T-helper 9 cell (primary cell): ENCODE results near the gene SBK2.
"Not testable (repeated sequence)": the region's sequence is repeated elsewhere in the genome, so short reads cannot be mapped to it uniquely, and the experiment has no call there.

ENCODE experiments used
- DNase-seq: peaks from one replicate; pipeline ENCODE4 v3.0.0-alpha.2; 2020
- total RNA-seq, 2 donors: gene quantifications; one replicate each; lab custom pipeline; 2026; lab: John Stamatoyannopoulos, UW

SBK2 gene, protein sequence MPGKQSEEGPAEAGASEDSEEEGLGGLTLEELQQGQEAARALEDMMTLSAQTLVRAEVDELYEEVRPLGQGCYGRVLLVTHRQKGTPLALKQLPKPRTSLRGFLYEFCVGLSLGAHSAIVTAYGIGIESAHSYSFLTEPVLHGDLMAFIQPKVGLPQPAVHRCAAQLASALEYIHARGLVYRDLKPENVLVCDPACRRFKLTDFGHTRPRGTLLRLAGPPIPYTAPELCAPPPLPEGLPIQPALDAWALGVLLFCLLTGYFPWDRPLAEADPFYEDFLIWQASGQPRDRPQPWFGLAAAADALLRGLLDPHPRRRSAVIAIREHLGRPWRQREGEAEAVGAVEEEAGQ
- total RNA-seq = 0 reads per million in 2 donors

DNA sequence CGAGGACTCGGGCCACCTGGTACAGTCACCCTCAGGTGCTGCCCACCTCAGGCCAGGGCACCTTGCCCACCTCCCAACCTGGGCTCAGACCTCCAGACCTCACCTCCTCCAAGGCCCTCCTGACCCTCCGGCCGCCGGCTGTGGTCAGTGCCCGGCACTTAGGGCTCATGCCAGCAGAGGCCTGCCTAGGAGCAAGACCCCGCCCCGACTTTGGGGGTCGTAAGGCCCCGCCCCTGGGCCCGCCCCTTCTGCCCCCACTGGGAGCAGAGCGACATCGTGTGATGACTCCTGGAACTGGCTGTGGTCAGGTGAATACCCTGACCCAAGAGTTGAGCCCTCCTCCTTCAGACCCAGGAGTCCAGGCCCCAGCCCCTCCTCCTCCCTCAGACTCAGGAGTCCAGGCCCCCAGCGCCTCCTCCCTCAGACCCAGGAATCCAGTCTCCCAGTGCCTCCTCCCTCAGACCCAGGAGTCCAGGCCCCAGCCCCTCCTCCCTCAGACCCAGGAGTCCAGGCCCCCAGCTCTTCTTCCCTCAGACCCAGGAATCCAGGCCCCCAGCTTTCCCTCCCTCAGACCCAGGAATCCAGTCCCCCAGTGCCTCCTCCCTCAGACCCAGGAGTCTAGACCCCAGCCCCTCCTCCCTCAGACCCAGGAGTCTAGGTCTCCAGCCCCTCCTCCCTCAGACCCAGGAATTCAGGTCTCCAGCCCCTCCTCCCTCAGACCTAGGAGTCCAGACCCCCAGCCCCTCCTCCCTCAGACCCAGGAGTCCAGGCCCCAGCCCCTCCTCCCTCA lies at the start of gene SBK2:
TSS of gene SBK2 (minus strand) at position 183 of the 790 bp plus-strand sequence. CDS start 839 bp downstream, outside the sequence.
- no peak for DNase-seq

DNA sequence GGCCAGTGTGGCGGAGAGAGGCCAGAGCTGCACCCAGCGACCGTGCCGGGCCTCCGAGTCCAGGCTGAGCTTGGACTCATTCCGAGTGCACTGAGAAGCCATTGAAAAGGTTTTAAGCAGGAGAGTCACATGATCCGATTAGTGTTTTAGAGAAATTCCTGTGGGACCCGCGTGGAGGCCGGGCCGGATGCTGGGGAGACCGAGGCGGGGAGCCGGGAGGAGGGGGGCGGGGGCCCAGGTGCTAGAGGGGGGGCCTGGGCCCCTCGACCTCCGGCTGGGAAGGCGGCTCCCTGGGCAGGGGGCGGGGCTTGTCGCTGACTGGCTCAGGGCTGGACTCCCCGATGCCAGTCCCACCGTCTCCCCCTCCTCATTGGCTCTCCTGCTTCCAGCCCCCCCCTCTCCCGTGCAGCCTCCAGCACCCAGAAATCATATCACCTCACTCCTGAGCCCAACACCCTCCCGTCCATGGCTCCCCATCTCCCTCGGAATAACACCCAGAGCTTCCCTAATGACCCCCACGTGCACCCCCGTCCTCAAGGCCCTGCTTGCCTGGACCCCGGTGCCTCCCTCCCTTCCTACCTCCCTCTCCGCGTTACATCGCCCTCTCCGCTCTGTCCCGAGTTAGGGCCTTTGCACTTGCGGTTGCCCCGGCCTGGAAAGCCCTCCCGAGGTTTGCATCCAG lies 48.9 kb upstream of the SBK2 start:
- DNase-seq = no peak

DNA sequence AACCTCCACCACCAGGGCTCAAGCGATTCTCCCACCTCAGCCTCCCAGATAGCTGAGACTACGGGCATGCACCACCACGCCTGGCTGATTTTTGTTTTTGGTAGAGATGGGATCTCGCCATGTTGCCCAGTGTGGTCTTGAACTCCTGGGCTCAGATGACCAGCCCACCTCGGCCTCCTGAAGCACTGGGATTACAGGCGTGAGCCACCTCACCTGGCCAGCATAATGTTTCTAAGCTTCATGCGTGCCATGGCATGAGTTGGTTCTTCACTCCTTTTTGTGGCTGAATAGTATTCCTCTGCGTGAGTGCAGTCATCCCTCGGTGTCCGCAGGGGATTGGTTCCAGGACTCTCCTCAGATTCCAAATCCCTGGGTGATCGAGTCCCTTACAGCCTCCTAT lies 47.9 kb upstream of the SBK2 start:
- no peak for DNase-seq

DNA sequence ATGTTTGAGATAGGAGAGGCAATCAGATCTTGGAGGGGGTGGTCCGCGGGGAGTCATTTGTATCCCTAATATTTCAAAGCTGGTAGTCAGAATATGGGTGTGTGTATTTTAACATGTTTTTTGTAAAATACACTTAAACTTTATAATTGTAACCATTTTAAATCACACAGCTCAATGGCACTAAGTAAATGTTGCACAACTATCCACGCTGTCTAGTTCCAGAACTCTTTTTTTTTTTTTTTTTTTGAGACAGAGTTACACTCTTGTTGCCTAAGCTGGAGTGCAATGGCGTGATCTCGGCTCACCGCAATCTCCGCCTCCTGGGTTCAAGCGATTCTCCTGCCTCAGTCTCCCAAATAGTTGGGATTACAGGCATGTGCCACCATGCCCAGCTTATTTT lies 47.0 kb upstream of the SBK2 start:
- DNase-seq = not testable (repeated sequence)

DNA sequence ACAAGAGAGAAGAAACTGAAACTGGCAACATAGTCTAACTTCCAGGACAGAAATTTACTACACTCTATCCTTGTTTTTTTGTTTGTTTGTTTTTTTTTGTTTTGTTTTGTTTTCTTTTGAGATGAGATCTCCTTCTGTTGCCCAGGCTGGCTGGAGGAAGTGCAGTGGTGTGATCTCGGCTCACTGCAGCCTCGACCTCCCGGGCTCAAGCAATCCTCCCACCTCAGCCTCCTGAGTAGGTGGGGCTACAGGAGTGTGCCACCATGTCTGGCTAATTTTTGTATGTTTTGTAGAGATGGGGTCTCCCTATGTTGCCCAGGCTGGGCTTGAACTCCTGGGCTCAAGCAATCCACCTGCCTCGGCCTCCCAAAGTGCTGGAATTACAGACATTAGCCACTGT lies 45.4 kb upstream of the SBK2 start:
- not testable (repeated sequence) for DNase-seq

DNA sequence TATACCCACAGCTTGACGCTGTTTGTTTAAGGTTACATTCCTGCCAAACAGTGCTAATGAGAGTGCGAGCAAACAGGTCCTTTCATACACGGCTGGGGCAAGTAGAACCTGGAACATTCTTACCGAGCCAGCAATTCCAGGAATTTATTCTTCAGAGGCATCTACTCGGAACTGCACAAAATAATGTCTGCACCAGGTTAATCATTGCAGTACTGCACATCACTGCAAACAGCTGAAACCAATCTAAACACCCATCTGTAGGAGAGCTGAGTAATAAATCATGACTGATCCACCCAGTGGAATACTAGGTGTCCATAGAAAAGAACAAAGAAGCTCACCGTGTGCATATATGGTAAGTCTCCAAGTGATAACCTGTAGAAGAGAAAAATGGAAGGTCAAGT lies 44.9 kb upstream of the SBK2 start:
- no peak for DNase-seq

DNA sequence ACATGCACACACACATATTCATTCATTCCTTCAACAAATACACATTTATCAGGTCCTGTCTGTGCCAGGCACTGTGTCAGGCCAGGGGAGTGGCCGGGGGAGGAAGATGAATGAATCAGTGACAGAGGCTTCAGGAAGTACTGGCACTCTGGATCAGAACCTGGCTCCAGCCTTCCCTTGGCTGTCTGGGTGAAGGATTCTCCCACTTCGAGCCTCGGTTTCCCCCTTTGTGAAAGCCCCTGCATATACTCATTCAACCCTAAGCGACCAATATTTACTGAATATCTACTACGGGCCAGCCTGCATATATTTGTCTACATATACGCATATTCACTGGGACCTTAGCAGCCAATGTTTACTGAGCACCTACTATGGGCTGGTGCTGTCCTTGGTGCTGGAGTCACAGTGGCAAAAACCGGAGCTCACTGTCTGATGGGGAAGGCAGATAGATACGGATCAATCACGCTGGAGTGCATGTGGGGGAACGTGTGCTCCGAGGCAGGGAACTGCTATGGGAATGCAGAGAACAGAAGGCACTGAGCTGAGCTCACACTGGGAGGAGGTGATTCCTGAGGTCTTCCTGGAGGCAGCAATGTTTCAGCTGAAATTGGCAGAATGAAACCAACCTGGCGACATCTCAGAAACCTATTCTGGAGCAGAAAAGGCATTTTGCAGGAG lies 44.4 kb upstream of the SBK2 start:
- no peak for DNase-seq

DNA sequence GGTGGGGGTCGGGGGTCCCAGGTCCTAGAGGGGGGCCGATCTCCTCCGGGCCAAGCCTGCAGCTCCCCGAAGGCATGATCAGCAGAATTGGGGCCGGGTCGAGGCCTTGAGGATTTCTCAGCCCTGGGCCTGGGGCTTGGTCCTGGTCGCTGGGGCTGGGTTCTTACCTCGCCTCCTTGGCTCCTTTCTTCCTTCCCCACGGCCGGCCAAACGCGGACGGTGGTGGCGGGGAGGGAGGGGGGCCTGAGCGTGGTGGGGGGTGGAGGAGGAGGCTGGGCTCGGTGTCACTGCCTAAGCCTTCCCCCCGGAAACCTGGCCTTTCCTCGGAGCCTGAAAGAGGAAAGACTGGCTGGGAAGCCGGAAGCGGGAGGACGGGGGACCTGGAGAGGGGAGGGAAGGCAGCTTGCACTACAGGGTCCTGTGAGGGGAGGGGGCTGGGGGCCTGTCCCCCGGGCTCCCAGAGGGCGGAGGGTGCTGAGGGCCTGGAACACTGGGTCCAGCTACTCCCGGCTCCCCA lies 43.8 kb upstream of the SBK2 start, which contains the start of gene ZNF579:
TSS of gene ZNF579 (minus strand) at position 221 of the 517 bp plus-strand sequence. CDS start 1,209 bp downstream, outside the sequence.
- peak; percentile 61 for DNase-seq

DNA sequence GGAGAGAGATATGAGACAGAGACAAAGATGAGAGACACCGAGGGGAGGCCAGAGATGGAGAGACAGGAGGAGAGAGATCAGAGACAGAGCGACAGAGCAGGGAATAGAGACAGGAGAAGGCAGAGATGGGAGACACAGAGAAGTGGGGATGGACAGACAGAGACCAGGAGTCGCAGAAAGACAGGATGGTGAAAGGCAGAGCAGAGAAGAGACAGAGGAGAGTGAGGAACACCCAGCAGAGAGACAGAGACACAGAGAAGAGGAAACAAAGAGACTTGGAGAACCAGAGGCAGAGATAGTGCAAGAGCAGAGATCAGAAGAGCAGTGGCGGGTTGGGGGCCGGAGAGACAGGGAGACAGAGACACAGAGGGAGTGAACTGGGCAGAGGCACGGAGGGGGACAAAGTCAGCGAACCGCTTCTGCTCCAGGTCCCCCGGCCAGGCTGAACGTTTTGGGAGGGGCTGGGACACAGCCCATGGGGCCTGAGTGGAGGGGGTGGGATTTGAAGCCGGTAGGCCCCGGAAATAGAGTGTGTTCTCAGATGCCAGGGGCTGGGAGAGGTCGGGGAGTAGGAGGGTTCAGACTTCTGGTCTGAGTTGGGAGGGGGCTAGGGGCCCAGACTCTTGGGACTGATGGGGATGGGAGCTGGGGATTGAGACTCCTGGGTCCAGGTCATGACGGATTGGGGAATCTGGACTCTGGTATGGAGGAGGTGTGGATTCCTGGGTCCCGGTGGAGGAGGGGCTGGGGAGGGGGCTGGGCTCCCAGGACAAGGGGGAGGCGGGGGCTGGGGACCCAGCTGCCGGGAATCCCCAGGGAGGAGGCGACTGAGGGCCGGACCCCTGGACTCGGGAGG lies 43.1 kb upstream of the SBK2 start:
- DNase-seq = no peak

DNA sequence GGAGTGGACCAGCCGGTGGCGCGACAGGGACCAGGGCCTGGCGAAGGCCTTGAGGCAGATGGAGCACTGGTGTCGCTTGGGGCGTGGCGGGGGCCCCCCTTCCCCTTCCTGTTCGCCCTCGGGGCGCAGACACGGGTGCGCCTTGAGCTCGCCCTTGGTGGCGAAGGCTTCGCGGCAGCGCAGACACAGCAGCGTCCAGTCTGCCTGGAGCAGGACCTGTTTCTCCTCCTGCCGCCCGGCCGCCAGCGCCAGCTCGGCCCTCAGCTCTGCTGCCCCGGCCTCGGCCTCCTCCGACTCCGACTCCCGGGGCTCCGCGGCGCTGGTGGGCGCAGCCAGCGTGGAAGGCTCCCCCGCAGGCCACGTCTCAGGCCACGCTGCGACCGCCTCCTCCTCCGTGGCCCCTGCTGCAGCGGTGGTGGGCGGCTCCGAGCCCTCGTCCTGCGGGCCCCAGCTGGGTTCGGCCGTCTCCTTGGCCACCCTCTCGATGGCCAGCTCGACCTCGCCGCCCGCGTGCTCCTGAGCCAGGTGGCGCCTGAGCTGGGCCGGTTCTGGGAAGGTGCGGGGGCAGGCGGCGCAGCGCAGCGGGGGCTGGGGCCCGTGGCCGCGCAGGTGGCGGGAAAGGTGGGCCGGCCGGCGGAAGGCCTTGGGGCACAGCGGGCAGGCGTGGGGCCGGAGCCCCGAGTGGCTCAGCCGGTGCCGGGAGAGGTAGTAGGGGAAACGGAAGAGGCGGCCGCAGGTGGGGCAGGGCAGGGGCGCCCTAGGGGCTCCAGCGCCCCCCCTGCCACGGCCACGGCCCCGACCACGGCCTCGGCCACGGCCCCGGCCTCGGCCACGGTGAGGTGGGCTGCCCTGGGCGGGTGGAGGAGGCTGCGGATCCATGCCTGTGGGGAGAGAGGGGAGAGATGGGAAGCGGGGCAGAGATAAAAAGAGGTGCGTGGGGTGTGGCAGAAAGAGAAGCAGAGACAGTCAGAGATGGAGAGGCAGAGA lies 42.1 kb upstream of the SBK2 start:
- DNase-seq = no peak

DNA sequence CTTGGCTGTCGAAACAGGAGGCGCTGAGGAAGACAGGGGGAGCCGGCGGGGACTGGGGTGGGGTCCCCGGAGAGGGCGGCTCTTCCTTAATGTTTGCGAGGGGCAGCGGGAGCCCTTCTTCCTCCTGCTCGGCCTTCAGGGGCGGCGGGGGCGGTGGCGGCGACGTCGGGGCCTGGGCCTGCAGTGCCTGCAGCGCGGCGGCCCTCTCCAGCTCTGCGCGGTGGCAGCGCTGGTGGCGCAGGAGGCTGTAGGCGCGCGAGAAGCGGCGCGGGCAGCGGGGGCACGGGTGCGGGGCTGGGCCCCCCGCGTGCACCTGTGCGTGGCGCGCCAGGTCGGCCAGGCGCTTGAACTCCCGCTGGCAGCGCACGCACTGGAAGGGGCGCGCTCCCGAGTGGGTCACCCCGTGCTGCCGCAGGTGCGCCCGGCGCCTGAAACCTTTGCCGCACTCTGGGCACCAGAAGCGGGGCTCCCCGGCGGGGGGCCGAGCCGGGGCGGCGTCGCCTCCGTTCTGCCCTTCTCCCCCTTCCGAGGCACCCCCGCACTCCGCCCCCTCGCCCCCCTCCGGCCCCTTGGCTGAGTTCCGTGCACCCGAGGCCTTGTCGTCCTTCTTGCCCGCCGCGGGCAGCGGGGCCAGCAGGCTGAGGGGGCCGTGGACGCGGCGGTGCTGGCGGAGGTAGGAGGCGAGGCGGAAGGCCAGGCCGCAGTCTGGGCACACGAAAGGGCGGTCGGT lies 41.3 kb upstream of the SBK2 start:
- DNase-seq = no peak

DNA sequence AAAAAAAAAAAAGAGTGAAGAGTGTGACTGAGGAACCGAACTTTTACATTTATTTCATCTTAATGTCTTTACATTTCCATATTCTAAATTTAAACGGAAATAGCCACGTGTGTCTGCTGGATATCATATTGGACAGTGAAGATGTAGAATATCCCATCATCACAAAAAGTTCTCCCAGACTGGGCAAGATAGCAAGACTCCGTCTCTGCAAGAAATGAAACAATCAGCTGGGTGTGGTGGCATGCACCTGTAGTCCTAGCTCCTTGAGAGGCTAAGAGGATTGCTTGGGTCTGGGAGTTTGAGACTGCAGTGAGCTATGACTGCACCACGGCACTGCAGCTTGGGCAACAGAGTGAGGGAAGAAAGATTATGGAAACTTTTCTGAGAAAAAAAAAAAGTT lies 39.8 kb upstream of the SBK2 start:
- no peak for DNase-seq

DNA sequence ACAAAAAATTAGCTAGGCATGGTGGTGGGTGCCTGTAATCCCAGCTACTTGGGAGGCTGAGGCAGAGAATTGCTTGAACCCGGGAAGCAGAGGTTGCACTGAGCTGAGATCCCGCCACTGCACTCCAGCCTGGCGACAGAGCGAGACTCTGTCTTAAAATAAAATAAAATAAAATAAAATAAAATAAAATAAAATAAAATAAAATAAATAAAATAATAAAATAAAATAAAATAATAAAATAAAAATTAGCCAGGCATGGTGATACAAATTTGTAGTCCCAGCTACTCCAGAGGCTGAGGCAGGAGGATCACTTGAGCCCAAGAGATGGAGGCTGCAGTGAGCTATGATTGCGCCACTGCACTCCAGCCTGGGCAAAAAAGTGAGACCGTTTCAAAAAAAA lies 37.0 kb upstream of the SBK2 start:
- not testable (repeated sequence) for DNase-seq

DNA sequence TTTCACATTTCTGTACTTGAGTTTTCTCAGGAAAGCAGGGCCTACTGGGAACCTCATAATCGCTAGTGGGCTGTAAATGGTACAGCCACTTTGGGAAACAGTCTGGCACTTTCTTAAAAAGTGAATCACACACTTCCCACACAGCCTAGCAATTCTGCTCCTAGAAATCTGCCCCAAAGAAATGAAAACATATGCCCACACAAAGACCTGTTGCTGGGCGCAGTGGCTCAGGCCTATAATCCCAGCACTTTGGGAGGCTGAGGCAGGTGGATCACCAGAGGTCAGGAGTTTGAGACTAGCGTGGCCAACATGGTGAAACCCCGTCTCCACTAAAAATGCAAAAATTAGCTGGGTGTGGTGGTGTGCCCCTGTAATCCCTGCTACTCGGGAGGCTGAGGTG lies 32.5 kb upstream of the SBK2 start:
- DNase-seq = not testable (repeated sequence)

DNA sequence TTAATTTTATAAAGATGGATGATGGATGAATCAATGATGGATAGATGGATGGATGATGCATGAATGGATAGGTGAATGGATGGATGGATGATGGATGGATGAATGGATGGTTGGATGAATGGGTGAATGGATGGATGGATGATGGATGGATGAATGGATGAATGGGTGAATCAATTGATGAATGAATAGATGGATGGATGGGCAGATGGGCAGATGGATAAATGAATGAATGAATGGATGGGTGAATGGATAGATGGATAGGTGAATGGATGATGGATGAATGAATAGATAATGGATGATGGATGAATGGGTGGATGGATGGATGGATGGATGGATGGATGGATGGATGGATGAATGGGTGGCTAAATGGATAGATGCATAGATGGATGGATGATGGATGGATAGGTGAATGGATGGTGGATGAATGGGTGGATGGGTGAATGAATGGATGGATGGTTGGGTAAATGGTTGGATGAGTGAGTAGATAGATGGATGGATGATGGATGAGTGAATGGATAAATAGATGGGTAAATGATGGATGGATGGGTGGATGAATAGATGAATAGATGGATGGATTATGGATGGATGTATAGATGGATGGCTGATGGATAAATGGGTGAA lies 30.9 kb upstream of the SBK2 start:
- no peak for DNase-seq

DNA sequence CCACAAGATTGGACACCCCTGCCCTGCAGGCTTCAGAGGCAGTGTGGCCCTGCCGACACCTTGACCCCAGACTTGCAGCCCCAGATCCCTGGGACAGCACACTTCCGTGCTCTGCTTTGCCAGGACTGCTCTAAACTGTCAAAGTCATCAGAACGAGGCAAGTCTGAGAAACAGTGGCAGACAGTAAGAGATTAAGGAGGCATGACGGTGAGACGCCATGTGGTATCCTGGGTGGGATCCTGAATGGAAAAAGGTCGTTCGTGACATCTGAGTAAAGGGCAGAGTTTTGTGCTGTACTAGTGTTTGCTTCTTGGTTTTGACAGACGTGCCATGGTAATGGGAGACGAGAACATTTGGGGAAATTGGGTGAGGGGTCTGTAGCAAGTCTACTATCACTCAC lies 29.9 kb upstream of the SBK2 start:
- no peak for DNase-seq

DNA sequence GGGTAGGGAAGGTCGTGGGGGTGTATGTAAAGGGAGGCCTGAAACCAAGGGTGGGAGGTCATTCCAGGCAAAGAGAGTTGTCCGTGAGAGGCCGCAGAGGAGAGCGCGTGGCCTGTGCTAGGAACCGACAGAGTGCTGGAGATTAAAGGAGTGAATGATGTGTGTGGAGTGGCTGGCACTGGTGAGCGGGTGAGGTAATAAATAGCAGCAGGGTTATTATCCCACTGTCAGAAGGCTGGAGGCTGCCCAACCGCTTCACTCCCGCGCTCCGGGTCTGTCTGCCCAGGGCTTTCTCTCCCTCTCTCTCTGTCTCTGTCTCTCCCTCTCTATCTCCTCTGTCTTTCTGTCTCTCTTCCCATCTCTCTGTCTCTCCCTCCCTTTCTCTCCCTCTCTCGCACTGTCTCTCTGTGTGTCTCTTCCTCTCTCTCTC lies 26.3 kb upstream of the SBK2 start:
- DNase-seq = no peak

DNA sequence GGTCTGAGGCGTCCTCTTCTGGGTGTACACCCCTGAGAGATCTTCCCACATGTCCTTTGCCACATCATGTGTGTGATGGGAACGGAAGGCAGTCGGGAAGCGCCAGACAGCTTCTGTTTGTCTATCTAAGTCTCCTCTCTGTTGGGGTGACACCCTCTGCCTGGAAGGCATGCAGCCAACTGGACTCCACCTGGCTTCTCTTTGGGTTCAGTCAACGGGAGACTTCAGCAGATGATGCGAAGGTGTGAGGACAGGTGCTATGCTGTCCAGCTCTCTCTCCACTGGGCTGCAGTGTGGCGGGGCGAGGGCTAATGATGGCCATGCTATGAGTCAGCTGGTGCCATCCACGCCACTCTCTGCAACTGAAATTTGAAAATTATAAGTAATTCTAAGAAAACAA lies 22.8 kb upstream of the SBK2 start:
- DNase-seq = no peak

DNA sequence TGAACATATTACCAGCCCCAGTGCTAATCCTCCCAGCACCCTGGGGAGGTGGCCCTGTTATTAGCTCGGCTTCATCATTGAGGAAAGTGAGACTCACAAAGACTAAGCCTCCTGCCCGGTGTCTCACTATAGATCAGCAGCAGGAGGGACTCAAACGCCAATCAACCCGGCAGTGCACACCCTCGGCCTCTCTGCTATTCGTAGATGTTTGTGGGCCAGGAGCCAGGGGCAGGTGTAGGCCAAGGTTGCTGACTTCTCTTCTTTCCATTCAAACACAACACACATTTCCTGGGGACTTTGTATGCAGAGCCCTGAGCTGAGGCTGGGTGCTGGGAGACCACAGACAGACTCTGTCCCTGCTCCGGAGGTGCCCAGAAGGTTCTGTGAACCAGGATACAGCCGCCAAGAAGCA lies 17.8 kb upstream of the SBK2 start:
- DNase-seq = no peak
